Measurements from ENCODE around the gene BICD1. TPM values are rescaled to one million over a fixed set of nuclear protein-coding genes. Genes with fewer than 3 reads are reported as not detected.
A peak's percentile ranks its signal among the peaks of the same experiment; 100 is the strongest.

BICD1 gene
- total RNA-seq, 1 donor from 2014 or later: 6.1 TPM

GRCh38 chr12:32146074-32146873 is 39.6 kb downstream of the BICD1 start:
- no peak overlapping the region for H3K4me3 ChIP-seq (ENCODE audit: low read depth, low read length)
- no peaks in the 10 kb centered on the region for H3K36me3 ChIP-seq (ENCODE audit: control insufficient read depth, insufficient read depth, low read length)
- FAIRE-seq: peak; percentile 13
- TF ChIP-seq CTCF (IDR thresholded peaks at IDR 0.05; ENCODE audit: insufficient read depth, low read length, severe bottlenecking): no peak
- no peak for DNase-seq (ENCODE audit: low read depth)
- no peaks in the 10 kb centered on the region for H3K27me3 ChIP-seq (ENCODE audit: control insufficient read depth, insufficient read depth, low read length)

GRCh38 chr12:32148372-32148771 is 41.7 kb downstream of the BICD1 start:
- no peak for TF ChIP-seq CTCF (IDR thresholded peaks at IDR 0.05; ENCODE audit: insufficient read depth, low read length, severe bottlenecking)
- H3K36me3 ChIP-seq (ENCODE audit: control insufficient read depth, insufficient read depth, low read length): no peaks in the 10 kb centered on the region
- DNase-seq (ENCODE audit: low read depth) (peak; percentile 84), FAIRE-seq (no peak)
- no peak overlapping the region for H3K4me3 ChIP-seq (ENCODE audit: low read depth, low read length)
- H3K27me3 ChIP-seq (ENCODE audit: control insufficient read depth, insufficient read depth, low read length): no peaks in the 10 kb centered on the region

- TF ChIP-seq CTCF (IDR thresholded peaks at IDR 0.05; ENCODE audit: insufficient read depth, low read length, severe bottlenecking): no peak
- Histone ChIP-seq H3K27me3 (ENCODE audit: control insufficient read depth, insufficient read depth, low read length) (no peaks in the 10 kb centered on the region), H3K36me3 (ENCODE audit: control insufficient read depth, insufficient read depth, low read length) (no peaks in the 10 kb centered on the region), H3K4me3 (ENCODE audit: low read depth, low read length) (no peak overlapping the region)
- DNase-seq (ENCODE audit: low read depth) (no peak), FAIRE-seq (no peak)
Observed at GRCh38 chr12:32149489-32149888, 42.8 kb downstream of the BICD1 start.

- no peak for DNase-seq (ENCODE audit: low read depth)
- no peak for FAIRE-seq
- Histone ChIP-seq H3K27me3 (ENCODE audit: control insufficient read depth, insufficient read depth, low read length) (no peaks in the 10 kb centered on the region), H3K36me3 (ENCODE audit: control insufficient read depth, insufficient read depth, low read length) (no peaks in the 10 kb centered on the region), H3K4me3 (ENCODE audit: low read depth, low read length) (no peak overlapping the region)
- no peak for TF ChIP-seq CTCF (IDR thresholded peaks at IDR 0.05; ENCODE audit: insufficient read depth, low read length, severe bottlenecking)
Observed at GRCh38 chr12:32151086-32151485, 44.4 kb downstream of the BICD1 start.

- TF ChIP-seq CTCF (IDR thresholded peaks at IDR 0.05; ENCODE audit: insufficient read depth, low read length, severe bottlenecking): no peak
- peak; percentile 40 for DNase-seq (ENCODE audit: low read depth)
Observed at GRCh38 chr12:32151552-32151951, 44.9 kb downstream of the BICD1 start.

GRCh38 chr12:32155041-32155440 is 48.4 kb downstream of the BICD1 start:
- Histone ChIP-seq H3K36me3 (ENCODE audit: control insufficient read depth, insufficient read depth, low read length) (no peaks in the 10 kb centered on the region), H3K4me3 (ENCODE audit: low read depth, low read length) (no peak overlapping the region), H3K27me3 (ENCODE audit: control insufficient read depth, insufficient read depth, low read length) (no peaks in the 10 kb centered on the region)
- no peak for FAIRE-seq
- no peak for DNase-seq (ENCODE audit: low read depth)
- no peak for TF ChIP-seq CTCF (IDR thresholded peaks at IDR 0.05; ENCODE audit: insufficient read depth, low read length, severe bottlenecking)

More at GRCh38 chr12:32151552-32151951, 44.9 kb downstream of the BICD1 start:
- Histone ChIP-seq H3K36me3 (ENCODE audit: control insufficient read depth, insufficient read depth, low read length) (no peaks in the 10 kb centered on the region), H3K27me3 (ENCODE audit: control insufficient read depth, insufficient read depth, low read length) (no peaks in the 10 kb centered on the region), H3K4me3 (ENCODE audit: low read depth, low read length) (no peak overlapping the region)
- peak; percentile 43 for FAIRE-seq
